ENCODE results near the gene FAM20A. TPM values are rescaled to one million over a fixed set of nuclear protein-coding genes. Genes with fewer than 3 reads are reported as not detected.

Gene FAM20A
- polyA plus RNA-seq, 1 donor = 10.2 TPM

GRCh38 chr17:68610554-68610953, 9.4 kb upstream of the FAM20A start:
- Histone ChIP-seq H3K27ac (ENCODE audit: low read length) (no peak overlapping the region), H3K4me3 (ENCODE audit: low read length) (no peak overlapping the region), H3K9me3 (ENCODE audit: control insufficient read depth, low read depth, low read length) (peaks cover 10% of the 10 kb centered on the region), H3K4me1 (ENCODE audit: control insufficient read depth, insufficient read depth, low read length) (no peaks in the 10 kb centered on the region), H3K36me3 (ENCODE audit: control insufficient read depth, insufficient read depth, low read length) (no peaks in the 10 kb centered on the region), H3K27me3 (ENCODE audit: control insufficient read depth, insufficient read depth, low read length) (peaks cover 2% of the 10 kb centered on the region)
- DNase-seq = no peak
- no CpG with 5 or more reads among the region's 1 CpG for WGBS (ENCODE audit: insufficient coverage, low lambda C conversion rate)

GRCh38 chr17:68608515-68609130, 7.5 kb upstream of the FAM20A start:
- DNase-seq = no peak
- no peak overlapping the region for H3K27ac ChIP-seq (ENCODE audit: low read length)
- H3K36me3 ChIP-seq (ENCODE audit: control insufficient read depth, insufficient read depth, low read length) = no peaks in the 10 kb centered on the region
- no CpG with 5 or more reads among the region's 1 CpG for WGBS (ENCODE audit: insufficient coverage, low lambda C conversion rate)
- H3K4me1 ChIP-seq (ENCODE audit: control insufficient read depth, insufficient read depth, low read length) = no peaks in the 10 kb centered on the region
- peaks cover 2% of the 10 kb centered on the region for H3K27me3 ChIP-seq (ENCODE audit: control insufficient read depth, insufficient read depth, low read length)
- peaks cover 10% of the 10 kb centered on the region for H3K9me3 ChIP-seq (ENCODE audit: control insufficient read depth, low read depth, low read length)
- H3K4me3 ChIP-seq (ENCODE audit: low read length) = no peak overlapping the region

DNA sequence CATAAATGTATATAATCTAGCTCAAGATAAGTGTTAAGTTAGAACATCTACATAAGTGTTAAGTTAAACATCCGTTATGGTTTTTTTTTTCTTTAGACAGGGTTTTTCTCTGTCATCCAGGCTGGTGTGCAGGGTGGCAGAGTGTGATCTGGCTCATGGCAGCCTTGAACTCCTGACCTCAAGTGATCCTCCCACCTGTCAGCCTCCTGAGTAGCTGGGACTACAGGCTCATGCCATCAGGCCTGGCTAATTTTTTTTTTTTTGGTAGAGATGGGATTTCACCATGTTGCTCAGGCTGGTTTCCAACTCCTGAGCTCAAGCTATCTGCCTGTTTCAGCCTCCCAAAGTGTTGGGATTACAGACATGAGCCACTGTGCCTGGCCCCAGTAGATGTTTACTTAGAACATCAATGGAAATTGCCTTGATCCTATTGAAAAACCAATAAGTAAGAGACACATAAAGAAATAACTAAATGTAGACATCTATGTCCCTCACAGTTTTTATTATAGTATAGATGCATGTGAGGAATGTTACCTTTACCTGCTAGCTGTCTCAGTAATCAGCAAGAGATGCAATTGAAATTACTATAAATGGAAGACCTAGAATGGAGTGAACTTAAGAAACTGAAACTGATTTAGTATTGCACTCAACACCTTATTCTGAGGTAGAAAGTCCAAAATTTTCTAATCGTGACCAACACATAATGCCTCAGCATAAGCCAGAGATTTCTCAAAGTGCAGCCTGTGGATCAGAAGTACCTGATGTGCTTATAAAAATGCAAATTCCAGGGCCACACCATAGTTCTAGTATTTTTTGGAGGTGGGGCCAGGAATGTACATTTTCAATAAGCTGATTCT, 5.5 kb upstream of the FAM20A start:
- Histone ChIP-seq H3K36me3 (ENCODE audit: control insufficient read depth, insufficient read depth, low read length) (no peaks in the 10 kb centered on the region), H3K9me3 (ENCODE audit: control insufficient read depth, low read depth, low read length) (peaks cover 10% of the 10 kb centered on the region), H3K4me3 (ENCODE audit: low read length) (no peak overlapping the region), H3K27me3 (ENCODE audit: control insufficient read depth, insufficient read depth, low read length) (peaks cover 20% of the 10 kb centered on the region), H3K4me1 (ENCODE audit: control insufficient read depth, insufficient read depth, low read length) (no peaks in the 10 kb centered on the region), H3K27ac (ENCODE audit: low read length) (no peak overlapping the region)
- peak in 1 of 2 donors; percentile 12 for DNase-seq
- WGBS (ENCODE audit: insufficient coverage, low lambda C conversion rate) = no CpG with 5 or more reads among the region's 2 CpGs

GRCh38 chr17:68605914-68606313, 4.7 kb upstream of the FAM20A start:
- Histone ChIP-seq H3K27ac (ENCODE audit: low read length) (no peak overlapping the region), H3K36me3 (ENCODE audit: control insufficient read depth, insufficient read depth, low read length) (no peaks in the 10 kb centered on the region), H3K4me3 (ENCODE audit: low read length) (no peak overlapping the region), H3K4me1 (ENCODE audit: control insufficient read depth, insufficient read depth, low read length) (no peaks in the 10 kb centered on the region), H3K9me3 (ENCODE audit: control insufficient read depth, low read depth, low read length) (peaks cover 10% of the 10 kb centered on the region), H3K27me3 (ENCODE audit: control insufficient read depth, insufficient read depth, low read length) (peaks cover 27% of the 10 kb centered on the region)
- no CpG with 5 or more reads among the region's 1 CpG for WGBS (ENCODE audit: insufficient coverage, low lambda C conversion rate)
- no peak for DNase-seq

DNA sequence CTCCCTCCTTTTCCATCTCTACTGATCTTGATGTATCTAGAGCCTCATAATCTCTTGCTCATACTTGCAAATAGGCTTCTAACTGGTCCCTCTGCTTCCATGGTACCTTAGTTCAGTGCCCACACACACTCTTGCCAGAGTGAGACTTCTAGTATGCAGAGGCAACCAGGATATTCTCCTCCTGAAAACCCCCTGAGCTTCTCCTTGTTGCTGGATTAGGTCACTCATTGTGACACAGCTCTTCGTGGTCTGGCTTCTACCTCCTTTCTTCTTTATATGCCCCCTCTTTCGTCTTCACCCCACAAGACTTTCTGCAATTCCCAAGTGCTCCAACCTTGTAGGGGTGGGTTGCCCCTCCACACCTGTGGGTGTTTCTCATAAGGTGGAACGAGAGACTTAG, 2.5 kb upstream of the FAM20A start:
- no peak overlapping the region for H3K27ac ChIP-seq (ENCODE audit: low read length)
- H3K36me3 ChIP-seq (ENCODE audit: control insufficient read depth, insufficient read depth, low read length) = no peaks in the 10 kb centered on the region
- DNase-seq = no peak
- peaks cover 40% of the 10 kb centered on the region for H3K27me3 ChIP-seq (ENCODE audit: control insufficient read depth, insufficient read depth, low read length)
- H3K9me3 ChIP-seq (ENCODE audit: control insufficient read depth, low read depth, low read length) = peaks cover 6% of the 10 kb centered on the region
- no peak overlapping the region for H3K4me3 ChIP-seq (ENCODE audit: low read length)
- WGBS (ENCODE audit: insufficient coverage, low lambda C conversion rate) = 100% methylated on average over 2 of the region's 3 CpGs
- H3K4me1 ChIP-seq (ENCODE audit: control insufficient read depth, insufficient read depth, low read length) = peaks cover 5% of the 10 kb centered on the region

DNA sequence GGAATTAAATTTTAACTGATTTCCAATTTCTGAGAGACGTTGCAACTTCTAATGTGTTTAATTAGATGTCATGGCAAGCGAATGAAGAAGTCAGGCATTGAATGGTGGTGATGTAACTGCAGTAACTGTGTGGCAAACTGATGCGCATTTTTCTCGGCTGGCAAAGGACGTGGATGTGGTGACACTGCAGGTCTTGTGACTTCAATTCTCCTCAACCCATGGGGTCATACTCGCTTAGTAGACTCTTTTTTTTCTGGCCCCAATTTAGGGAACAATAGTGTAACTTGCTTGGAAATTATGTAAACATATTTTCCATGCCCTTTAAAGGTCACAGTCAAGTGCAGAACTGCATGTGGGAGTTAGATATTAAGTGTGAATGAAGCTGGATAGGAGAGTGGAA, 1.9 kb upstream of the FAM20A start:
- DNase-seq = no peak
- Histone ChIP-seq H3K27ac (ENCODE audit: low read length) (no peak overlapping the region), H3K4me1 (ENCODE audit: control insufficient read depth, insufficient read depth, low read length) (peaks cover 9% of the 10 kb centered on the region), H3K9me3 (ENCODE audit: control insufficient read depth, low read depth, low read length) (no peaks in the 10 kb centered on the region), H3K27me3 (ENCODE audit: control insufficient read depth, insufficient read depth, low read length) (peaks cover 40% of the 10 kb centered on the region), H3K4me3 (ENCODE audit: low read length) (no peak overlapping the region), H3K36me3 (ENCODE audit: control insufficient read depth, insufficient read depth, low read length) (no peaks in the 10 kb centered on the region)
- WGBS (ENCODE audit: insufficient coverage, low lambda C conversion rate) = 90% methylated on average over 2 of the region's 6 CpGs

- WGBS (ENCODE audit: insufficient coverage, low lambda C conversion rate) = 100% methylated on average over 1 of the region's 5 CpGs
- H3K4me3 ChIP-seq (ENCODE audit: low read length) = no peak overlapping the region
Measured at GRCh38 chr17:68602289-68602688, 1.1 kb upstream of the FAM20A start.

DNA sequence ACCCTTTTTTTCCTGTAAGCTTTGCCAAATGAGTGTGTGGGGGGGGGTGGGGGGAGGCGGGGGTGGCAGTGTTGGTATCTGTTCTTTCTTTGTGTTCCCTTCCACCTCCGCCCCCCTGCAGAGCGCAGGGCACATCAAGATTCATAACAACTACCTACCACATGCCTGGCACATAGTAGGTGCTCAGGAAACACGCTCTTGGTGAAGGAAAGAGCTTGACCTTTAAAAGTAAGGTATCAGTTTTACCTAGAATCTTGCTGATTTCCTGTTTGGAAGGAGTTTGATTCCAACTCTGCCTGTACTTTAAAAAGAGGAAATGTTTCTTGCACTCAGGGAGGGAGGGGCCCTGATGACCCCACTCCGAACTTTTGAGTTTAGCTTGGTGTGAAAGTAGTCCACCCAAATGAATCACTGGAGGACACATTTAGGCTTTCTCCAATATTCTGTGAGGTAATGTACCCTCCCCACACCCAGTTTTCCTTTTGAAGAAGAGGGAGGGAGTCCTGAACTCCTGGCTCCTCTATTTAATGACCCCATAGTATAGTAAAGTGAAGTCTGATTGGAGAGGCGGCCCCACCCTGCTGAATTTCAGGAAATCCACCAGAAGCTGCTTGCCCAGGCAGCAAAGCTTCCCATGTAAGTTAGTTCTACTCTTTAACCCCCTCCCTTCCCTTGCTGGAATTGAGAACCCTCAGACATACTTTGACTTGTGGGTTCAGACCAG, 560 bp upstream of the FAM20A start:
- peaks cover 16% of the 10 kb centered on the region for H3K4me1 ChIP-seq (ENCODE audit: control insufficient read depth, insufficient read depth, low read length)
- H3K4me3 ChIP-seq (ENCODE audit: low read length) = peak overlapping the region; percentile 44
- DNase-seq = no peak
- H3K27ac ChIP-seq (ENCODE audit: low read length) = peak overlapping the region; percentile 29
- peaks cover 40% of the 10 kb centered on the region for H3K27me3 ChIP-seq (ENCODE audit: control insufficient read depth, insufficient read depth, low read length)
- no peaks in the 10 kb centered on the region for H3K36me3 ChIP-seq (ENCODE audit: control insufficient read depth, insufficient read depth, low read length)
- WGBS (ENCODE audit: insufficient coverage, low lambda C conversion rate) = 100% methylated on average over 1 of the region's 6 CpGs
- H3K9me3 ChIP-seq (ENCODE audit: control insufficient read depth, low read depth, low read length) = no peaks in the 10 kb centered on the region

More at GRCh38 chr17:68602289-68602688, 1.1 kb upstream of the FAM20A start:
- H3K27me3 ChIP-seq (ENCODE audit: control insufficient read depth, insufficient read depth, low read length) = peaks cover 40% of the 10 kb centered on the region
- no peak for DNase-seq
- peaks cover 15% of the 10 kb centered on the region for H3K4me1 ChIP-seq (ENCODE audit: control insufficient read depth, insufficient read depth, low read length)
- no peak overlapping the region for H3K27ac ChIP-seq (ENCODE audit: low read length)
- H3K9me3 ChIP-seq (ENCODE audit: control insufficient read depth, low read depth, low read length) = no peaks in the 10 kb centered on the region
- H3K36me3 ChIP-seq (ENCODE audit: control insufficient read depth, insufficient read depth, low read length) = no peaks in the 10 kb centered on the region

GRCh38 chr17:68600067-68600930, 868 bp downstream of the FAM20A start:
- DNase-seq = peak; percentile 34 to 74
- Histone ChIP-seq H3K27ac (ENCODE audit: low read length) (peak overlapping the region; percentile 93), H3K9me3 (ENCODE audit: control insufficient read depth, low read depth, low read length) (no peaks in the 10 kb centered on the region), H3K4me1 (ENCODE audit: control insufficient read depth, insufficient read depth, low read length) (peaks cover 16% of the 10 kb centered on the region), H3K36me3 (ENCODE audit: control insufficient read depth, insufficient read depth, low read length) (no peaks in the 10 kb centered on the region), H3K4me3 (ENCODE audit: low read length) (peak overlapping the region; percentile 61), H3K27me3 (ENCODE audit: control insufficient read depth, insufficient read depth, low read length) (peaks cover 40% of the 10 kb centered on the region)
- WGBS (ENCODE audit: insufficient coverage, low lambda C conversion rate) = no CpG with 5 or more reads among the region's 88 CpGs

Measured in large intestine (tissue), 3 donors.